GM23338 (cell line): ENCODE data around the gene DNAJB8.

ENCODE experiments used
- CTCF ChIP-seq, 2 experiments: fragments of 200-600 bp in 1 of 2; sonication (generic) in 1 of 2; conservative IDR thresholded peaks; 2 replicates each; pipeline versions ENCODE4 v1.5.1 to v1.6.1; 2016 to 2017; ENCODE audit warnings: antibody characterized with exemption in 2 of 2, low read depth in 2 of 2, mild to moderate bottlenecking in 2 of 2, moderate library complexity in 1 of 2
- EZH2 ChIP-seq: fragments of 200-600 bp; sonication (generic); IDR thresholded peaks from one replicate; pipeline ENCODE4 v1.8.0; 2017; ENCODE audit warnings: antibody characterized with exemption, mild to moderate bottlenecking, low read depth; ENCODE audit not compliant: unreplicated experiment
- POLR2AphosphoS5 ChIP-seq: IDR thresholded peaks from 2 replicates; pipeline ENCODE4 v1.6.1; 2016; ENCODE audit warnings: antibody characterized with exemption, low read depth
- REST ChIP-seq: IDR thresholded peaks from one replicate; pipeline ENCODE4 v1.6.1; 2018; ENCODE audit warnings: antibody characterized with exemption; ENCODE audit not compliant: unreplicated experiment
- ZNF114 ChIP-seq: fragments of 250-450 bp; sonication (Bioruptor Pico); IDR thresholded peaks from 2 replicates; pipeline ENCODE4 v1.5.0; 2020; ENCODE audit warnings: mild to moderate bottlenecking, moderate library complexity

- no peak for TF ChIP-seq CTCF (conservative IDR thresholded peaks at IDR 0.05; ENCODE audit: low read depth in 2 of 2)
- no peak for TF ChIP-seq ZNF114 (CRISPR knock-in tag)
- TF ChIP-seq REST = no peak
- TF ChIP-seq EZH2 = no peak
- no peak for TF ChIP-seq POLR2AphosphoS5
Measured at GRCh38 chr3:128416578-128417211, 50.0 kb downstream of the DNAJB8 start.
